HCT116 (cell line): ENCODE data around the gene SENP1. TPM values are rescaled to one million over a fixed set of nuclear protein-coding genes. Genes with fewer than 3 reads are reported as not detected.
A peak's percentile ranks its signal among the peaks of the same experiment; 100 is the strongest.

Experiments used
- ATAC-seq: fragments of 200-7000 bp; cut with Tn5 transposase; 2 replicates; pipeline ENCODE4 v1.9.1; 2020; ENCODE audit warnings: mild to moderate bottlenecking, moderate library complexity
- BruUV-seq: library from RNA; stranded (reverse); fragments of 400-500 nt; replicated peaks from 2 replicates; lab custom pipeline; 2021; lab: Mats Ljungman, UMichigan
- CTCF ChIA-PET: fragments of 300-600 bp; sonication (Branson Sonifier 250); formaldehyde crosslinking; loops from one replicate; lab custom pipeline; 2021; ENCODE audit warnings: antibody characterized with exemption; lab: Charles Lee
- POLR2A ChIA-PET: fragments of 300-600, 350-600 bp; sonication (Branson Sonifier 250); formaldehyde crosslinking; loops from one replicate; lab custom pipeline; 2021; ENCODE audit warnings: antibody characterized with exemption; lab: Charles Lee
- RAD21 ChIA-PET, 2 experiments: fragments of 300-600 bp; sonication (Branson Sonifier 250); formaldehyde crosslinking; loops; one replicate each; lab custom pipeline; 2023; ENCODE audit warnings: low total read pairs in 2 of 2; ENCODE audit not compliant: uncharacterized antibody in 2 of 2, unreplicated experiment in 2 of 2, low non-redundant PET in 1 of 2; lab: Charles Lee
- DNase-seq: peaks from one replicate; pipeline ENCODE4 v3.0.0-alpha.2; 2010; ENCODE audit warnings: low read depth, low spot score
- H2AFZ ChIP-seq: fragments of 200-600 bp; shearing (Covaris generic), sonication (generic); 2 replicates; pipeline ENCODE4 v1.6.1; 2017; ENCODE audit warnings: low read depth, mixed run types, mixed read lengths, antibody characterized with exemption, low read length; ENCODE audit not compliant: poor library complexity, severe bottlenecking
- H3K27ac ChIP-seq: 2 replicates; pipeline ENCODE4 v1.5.1; 2012; ENCODE audit warnings: low read depth, low read length
- H3K27me3 ChIP-seq: fragments of 200-600 bp; sonication (generic); 2 replicates; pipeline ENCODE4 v1.6.1; 2016; ENCODE audit warnings: mixed run types, low read length, mixed read lengths; ENCODE audit not compliant: insufficient read depth
- H3K36me3 ChIP-seq, 2 experiments: fragments of 200-500 bp in 1 of 2; fragments of 200-600 bp in 1 of 2; sonication (Bioruptor generic) in 1 of 2; sonication (generic) in 1 of 2; 2 replicates each; pipeline versions ENCODE4 v1.5.1 to v1.6.1; 2014 to 2016; ENCODE audit warnings: low read length in 2 of 2, inconsistent platforms in 1 of 2, mixed read lengths in 1 of 2, mixed run types in 1 of 2; ENCODE audit not compliant: insufficient read depth in 2 of 2, control insufficient read depth in 1 of 2
- H3K4me1 ChIP-seq, 2 experiments: fragments of 200-600 bp in 1 of 2; sonication (generic) in 1 of 2; 2 replicates each; pipeline versions ENCODE4 v1.5.1 to v1.6.1; 2012 to 2017; ENCODE audit warnings: low read length in 2 of 2, inconsistent platforms in 1 of 2, mild to moderate bottlenecking in 1 of 2, mixed read lengths in 1 of 2, mixed run types in 1 of 2, moderate library complexity in 1 of 2; ENCODE audit not compliant: insufficient read depth in 2 of 2, control insufficient read depth in 1 of 2
- H3K4me2 ChIP-seq: fragments of 200-600 bp; sonication (generic); 2 replicates; pipeline ENCODE4 v1.6.1; 2017; ENCODE audit warnings: mixed run types, low read length, mixed read lengths
- H3K4me3 ChIP-seq, 2 experiments: fragments of 200-600 bp in 1 of 2; sonication (generic) in 1 of 2; replicated peaks in 1 of 2; 2 replicates each; pipeline ENCODE4 v1.5.1; 2011 to 2016; ENCODE audit warnings: low read length in 2 of 2, control low read depth in 1 of 2, low read depth in 1 of 2, mild to moderate bottlenecking in 1 of 2, mixed read lengths in 1 of 2, mixed run types in 1 of 2
- H3K79me2 ChIP-seq: fragments of 200-600 bp; sonication (generic); 2 replicates; pipeline ENCODE4 v1.6.1; 2017; ENCODE audit warnings: mild to moderate bottlenecking, mixed run types, low read length, moderate library complexity, mixed read lengths; ENCODE audit not compliant: insufficient read depth
- H3K9ac ChIP-seq: fragments of 200-600 bp; sonication (generic); 2 replicates; pipeline ENCODE4 v1.6.1; 2016; ENCODE audit warnings: low read length, mixed read lengths
- H3K9me2 ChIP-seq: fragments of 200-600 bp; sonication (generic), shearing (Covaris generic); 2 replicates; pipeline ENCODE4 v1.6.1; 2017; ENCODE audit warnings: mixed run types, mild to moderate bottlenecking, moderate library complexity; ENCODE audit not compliant: insufficient read depth
- H3K9me3 ChIP-seq, 2 experiments: fragments of 200-500 bp in 1 of 2; fragments of 200-600 bp in 1 of 2; sonication (Bioruptor generic) in 1 of 2; sonication (generic) in 1 of 2; 2 replicates each; pipeline ENCODE4 v1.6.1; 2014 to 2017; ENCODE audit warnings: low read length in 2 of 2, mixed read lengths in 2 of 2, inconsistent platforms in 1 of 2, low read depth in 1 of 2, mild to moderate bottlenecking in 1 of 2, mixed run types in 1 of 2, moderate library complexity in 1 of 2; ENCODE audit not compliant: control insufficient read depth in 1 of 2, insufficient read depth in 1 of 2
- H4K20me1 ChIP-seq: fragments of 200-600 bp; sonication (generic), shearing (Covaris generic); 2 replicates; pipeline ENCODE4 v1.6.1; 2017; ENCODE audit warnings: mixed run types, mild to moderate bottlenecking, moderate library complexity; ENCODE audit not compliant: insufficient read depth
- CEBPB ChIP-seq: IDR thresholded peaks from 2 replicates; pipeline ENCODE4 v1.6.1; 2012; ENCODE audit warnings: low read depth
- EZH2 ChIP-seq: fragments of 200-600 bp; sonication (generic); IDR thresholded peaks from 2 replicates; pipeline ENCODE4 v1.6.1; 2017; ENCODE audit warnings: antibody characterized with exemption, mixed run types
- JUND ChIP-seq: IDR thresholded peaks from 2 replicates; pipeline ENCODE4 v1.6.1; 2012
- POLR2A ChIP-seq: IDR thresholded peaks from 2 replicates; pipeline ENCODE4 v1.7.0; 2011; ENCODE audit warnings: borderline replicate concordance; ENCODE audit not compliant: insufficient read depth, insufficient read length; ENCODE audit errors: extremely low read depth
- RAD21 ChIP-seq: IDR thresholded peaks from 2 replicates; pipeline ENCODE4 v1.6.1; 2012; ENCODE audit warnings: low read depth, mild to moderate bottlenecking
- SP1 ChIP-seq: IDR thresholded peaks from 2 replicates; pipeline ENCODE4 v1.6.1; 2012; ENCODE audit warnings: low read depth
- YY1 ChIP-seq: IDR thresholded peaks from 2 replicates; pipeline ENCODE4 v1.6.1; 2011; ENCODE audit warnings: low read length, low read depth, moderate library complexity, mild to moderate bottlenecking; ENCODE audit not compliant: insufficient replicate concordance; ENCODE audit errors: extremely low read depth
- ZFX ChIP-seq: fragments of 450-650 bp; IDR thresholded peaks from 2 replicates; pipeline ENCODE4 v1.6.1; 2017
- intact Hi-C: fragments of 100-400 bp; cut with micrococcal nuclease; formaldehyde crosslinking; loops from 2 replicates; pipeline ENCODE4 v1.10.0; 2022
- total RNA-seq: library from RNA; stranded (reverse); gene quantifications from one replicate; pipeline ENCODE4 v1.2.1, GENCODE V29; 2021; ENCODE audit not compliant: unreplicated experiment

Gene SENP1
- total RNA-seq, 1 experiment from 2014 or later: 17.7 TPM

- Histone ChIP-seq H3K27me3 (0 out of 2 replicates have a peak, but pooled peaks cover 8% of the 10 kb centered on the region), H3K9ac (no peak overlapping the region)
- intact Hi-C loops: no loop called here
Measured at GRCh38 chr12:48022180-48022521, 83.7 kb downstream of the SENP1 start.

GRCh38 chr12:48021485-48022179 is 84.2 kb downstream of the SENP1 start:
- no TSS peak for BruUV-seq
- no peaks in the 10 kb centered on the region for H3K9me2 ChIP-seq
- no peaks in the 10 kb centered on the region for H3K36me3 ChIP-seq
- ChIA-PET RAD21 (no interaction called here), POLR2A (no interaction called here), CTCF (interaction anchor here (0.7 kb wide), 1 partner anchor 57 kb away, joined by 3 read pairs; no protein-coding TSS in a partner anchor)
- peak; percentile 53 for ATAC-seq
- H3K9ac ChIP-seq: no peak overlapping the region
- 0 out of 2 replicates have a peak, but pooled peaks cover 8% of the 10 kb centered on the region for H3K27me3 ChIP-seq
- no peak overlapping the region for H2AFZ ChIP-seq
- no peaks in the 10 kb centered on the region for H4K20me1 ChIP-seq
- no peaks in the 10 kb centered on the region for H3K79me2 ChIP-seq
- no peak for TF ChIP-seq CEBPB
- TF ChIP-seq YY1: no peak
- TF ChIP-seq POLR2A: no peak
- TF ChIP-seq, all 23 proteins: peak for 0
- H3K4me1 ChIP-seq: no peaks in the 10 kb centered on the region
- no peaks in the 10 kb centered on the region for H3K9me3 ChIP-seq
- no peak overlapping the region for H3K27ac ChIP-seq
- H3K4me3 ChIP-seq: no peak overlapping the region
- intact Hi-C loops: no loop called here
- no peak for DNase-seq
- no peak overlapping the region for H3K4me2 ChIP-seq

More at GRCh38 chr12:48022180-48022521, 83.7 kb downstream of the SENP1 start:
- ATAC-seq: no peak
- Histone ChIP-seq H3K79me2 (no peaks in the 10 kb centered on the region), H3K36me3 (no peaks in the 10 kb centered on the region), H3K27ac (no peak overlapping the region), H3K4me1 (no peaks in the 10 kb centered on the region), H3K9me3 (no peaks in the 10 kb centered on the region), H3K9me2 (no peaks in the 10 kb centered on the region), H2AFZ (no peak overlapping the region), H4K20me1 (no peaks in the 10 kb centered on the region), H3K4me3 (no peak overlapping the region), H3K4me2 (no peak overlapping the region)
- ChIA-PET POLR2A (no interaction called here), RAD21 (no interaction called here), CTCF (no interaction called here)
- DNase-seq: no peak
- no TSS peak for BruUV-seq
- TF ChIP-seq SP1: no peak
- TF ChIP-seq EZH2: no peak
- TF ChIP-seq CEBPB: no peak
- TF ChIP-seq RAD21: no peak
- no peak for TF ChIP-seq JUND
- no peak for TF ChIP-seq ZFX
